H9 (cell line): ENCODE measurements around the gene OR2A12. TPM values are rescaled to one million over a fixed set of nuclear protein-coding genes. Genes with fewer than 3 reads are reported as not detected.

Experiments used
- DNase-seq: peaks from one replicate; pipeline ENCODE4 v3.0.0-alpha.2; 2017
- H2AFZ ChIP-seq: one replicate; pipeline ENCODE4 v1.6.1; 2013; ENCODE audit warnings: mild to moderate bottlenecking, low read length, control low read depth, moderate library complexity
- H2AK5ac ChIP-seq: 2 replicates; pipeline ENCODE4 v1.6.1; 2013; ENCODE audit warnings: low read length, control low read depth, mixed read lengths; ENCODE audit not compliant: insufficient read length
- H2BK120ac ChIP-seq: one replicate; pipeline ENCODE4 v1.6.1; 2013; ENCODE audit warnings: low read depth, mild to moderate bottlenecking, low read length, control low read depth, inconsistent platforms; ENCODE audit not compliant: poor library complexity, severe bottlenecking
- H2BK12ac ChIP-seq: 2 replicates; pipeline ENCODE4 v1.6.1; 2013; ENCODE audit warnings: low read length, control low read depth, mixed read lengths, low read depth; ENCODE audit not compliant: insufficient read length
- H2BK15ac ChIP-seq: 2 replicates; pipeline ENCODE4 v1.6.1; 2013; ENCODE audit warnings: low read depth, low read length, control low read depth
- H2BK20ac ChIP-seq: one replicate; pipeline ENCODE4 v1.6.1; 2013; ENCODE audit warnings: low read depth, mild to moderate bottlenecking, low read length, control low read depth, inconsistent platforms; ENCODE audit not compliant: poor library complexity, severe bottlenecking
- H2BK5ac ChIP-seq: 2 replicates; pipeline ENCODE4 v1.6.1; 2013; ENCODE audit warnings: low read length, control low read depth, mixed read lengths; ENCODE audit not compliant: insufficient read length
- H3K14ac ChIP-seq: 2 replicates; pipeline ENCODE4 v1.6.1; 2013; ENCODE audit warnings: low read length, control low read depth; ENCODE audit not compliant: insufficient read depth
- H3K18ac ChIP-seq: 2 replicates; pipeline ENCODE4 v1.6.1; 2013; ENCODE audit warnings: low read depth, mild to moderate bottlenecking, mixed read lengths, low read length, control low read depth; ENCODE audit not compliant: insufficient read length
- H3K23ac ChIP-seq: 2 replicates; pipeline ENCODE4 v1.6.1; 2013; ENCODE audit warnings: low read length, control low read depth, mixed read lengths, low read depth; ENCODE audit not compliant: insufficient read length
- H3K23me2 ChIP-seq: 2 replicates; pipeline ENCODE4 v1.6.1; 2013; ENCODE audit warnings: low read depth, mild to moderate bottlenecking, mixed read lengths, low read length, control low read depth; ENCODE audit not compliant: insufficient read length, poor library complexity, severe bottlenecking
- H3K27ac ChIP-seq: 2 replicates; pipeline ENCODE4 v1.5.1; 2013; ENCODE audit warnings: low read length, control low read depth, mixed read lengths, low read depth; ENCODE audit not compliant: insufficient read length
- H3K27me3 ChIP-seq: 2 replicates; pipeline ENCODE4 v1.6.1; 2013; ENCODE audit warnings: low read length, control low read depth, inconsistent platforms; ENCODE audit not compliant: insufficient read depth
- H3K4ac ChIP-seq: 2 replicates; pipeline ENCODE4 v1.6.1; 2013; ENCODE audit warnings: low read depth, mild to moderate bottlenecking, control low read depth, inconsistent platforms, low read length, moderate library complexity
- H3K4me1 ChIP-seq: 2 replicates; pipeline ENCODE4 v1.6.1; 2013; ENCODE audit warnings: low read length, control low read depth, inconsistent platforms; ENCODE audit not compliant: insufficient read depth
- H3K4me2 ChIP-seq: 2 replicates; pipeline ENCODE4 v1.6.1; 2013; ENCODE audit warnings: low read length, control low read depth, mixed read lengths; ENCODE audit not compliant: insufficient read length, insufficient read depth
- H3K56ac ChIP-seq: 2 replicates; pipeline ENCODE4 v1.6.1; 2013; ENCODE audit warnings: low read depth, mild to moderate bottlenecking, mixed read lengths, low read length, control low read depth; ENCODE audit not compliant: insufficient read length
- H3K79me1 ChIP-seq: 2 replicates; pipeline ENCODE4 v1.6.1; 2013; ENCODE audit warnings: low read depth, mild to moderate bottlenecking, moderate library complexity, low read length, control low read depth, inconsistent platforms; ENCODE audit not compliant: insufficient read depth, poor library complexity, severe bottlenecking
- H3K79me2 ChIP-seq: 2 replicates; pipeline ENCODE4 v1.6.1; 2013; ENCODE audit warnings: low read length, control low read depth, inconsistent platforms; ENCODE audit not compliant: insufficient read depth
- H3K9ac ChIP-seq: 2 replicates; pipeline ENCODE4 v1.6.1; 2013; ENCODE audit warnings: low read length, control low read depth, mixed read lengths; ENCODE audit not compliant: insufficient read length; ENCODE audit errors: extremely low read depth
- H3K9me3 ChIP-seq: one replicate; pipeline ENCODE4 v1.6.1; 2013; ENCODE audit warnings: low read depth, low read length, inconsistent platforms; ENCODE audit not compliant: control insufficient read depth
- H3T11ph ChIP-seq: one replicate; pipeline ENCODE4 v1.6.1; 2013; ENCODE audit warnings: mild to moderate bottlenecking, low read length, control low read depth, inconsistent platforms
- H4K20me1 ChIP-seq: one replicate; pipeline ENCODE4 v1.6.1; 2013; ENCODE audit not compliant: control insufficient read depth, insufficient read length, insufficient read depth
- H4K5ac ChIP-seq: 2 replicates; pipeline ENCODE4 v1.6.1; 2013; ENCODE audit warnings: low read depth, mild to moderate bottlenecking, mixed read lengths, low read length, control low read depth; ENCODE audit not compliant: insufficient read length
- H4K8ac ChIP-seq: replicated peaks from 2 replicates; pipeline ENCODE4 v1.6.1; 2013; ENCODE audit warnings: low read length, control low read depth, mixed read lengths, low read depth; ENCODE audit not compliant: insufficient read length
- H4K91ac ChIP-seq: 2 replicates; pipeline ENCODE4 v1.6.1; 2013; ENCODE audit warnings: low read depth, mild to moderate bottlenecking, moderate library complexity, mixed read lengths, low read length, control low read depth; ENCODE audit not compliant: insufficient read length
- H3K27ac Mint-ChIP-seq, 3 experiments: 2 replicates in 2 of 3; 3 replicates in 1 of 3; pipeline ENCODE4 v1.8.0; 2020 to 2021; ENCODE audit warnings: mixed read lengths in 3 of 3, mild to moderate bottlenecking in 1 of 3, moderate library complexity in 1 of 3
- H3K27me3 Mint-ChIP-seq: 2 replicates; pipeline ENCODE4 v1.8.0; 2021; ENCODE audit warnings: low read depth, mild to moderate bottlenecking, moderate library complexity, mixed read lengths
- H3K36me3 Mint-ChIP-seq, 3 experiments: 2 replicates in 2 of 3; 3 replicates in 1 of 3; pipeline ENCODE4 v1.8.0; 2020 to 2021; ENCODE audit warnings: low read depth in 3 of 3, mixed read lengths in 3 of 3; ENCODE audit not compliant: insufficient read depth in 1 of 3
- H3K4me1 Mint-ChIP-seq, 2 experiments: 2 replicates each; pipeline ENCODE4 v1.8.0; 2020; ENCODE audit warnings: mixed read lengths in 2 of 2
- H3K4me3 Mint-ChIP-seq, 2 experiments: 2 replicates in 1 of 2; 3 replicates in 1 of 2; pipeline ENCODE4 v1.8.0; 2020 to 2021; ENCODE audit warnings: mild to moderate bottlenecking in 2 of 2, mixed read lengths in 2 of 2, moderate library complexity in 1 of 2
- H3K9me3 Mint-ChIP-seq, 2 experiments: 2 replicates in 1 of 2; 3 replicates in 1 of 2; pipeline ENCODE4 v1.8.0; 2020; ENCODE audit warnings: mild to moderate bottlenecking in 2 of 2, mixed read lengths in 2 of 2, moderate library complexity in 1 of 2
- CTCF ChIP-seq: fragments of 200-600 bp; sonication (generic); conservative IDR thresholded peaks from 3 replicates; pipeline ENCODE4 v1.8.0; 2021; ENCODE audit warnings: antibody characterized with exemption, mild to moderate bottlenecking
- WGBS: extraction: QIAGEN DNeasy Blood & Tissue Kit; methylation state at CpG from one replicate; pipeline ENCODE4 v1.1.7; 2013; ENCODE audit warnings: missing lambda C conversion rate, low lambda C conversion rate, mixed read lengths; ENCODE audit not compliant: insufficient read length; ENCODE audit errors: extremely low coverage; 5-methylcytosine and 5-hydroxymethylcytosine counted together
- total RNA-seq: library from RNA; stranded (reverse); gene quantifications from 2 replicates; pipeline ENCODE4 v1.2.1, GENCODE V29; 2021

OR2A12 gene
- total RNA-seq, 1 experiment from 2014 or later, result not detected

- Histone ChIP-seq H3K56ac (no peak overlapping the region), H2BK120ac (no peak overlapping the region), H3K14ac (no peak overlapping the region), H3K4me2 (no peak overlapping the region), H3K23me2 (no peaks in the 10 kb centered on the region), H3K79me1 (no peaks in the 10 kb centered on the region), H3K9me3 (no peaks in the 10 kb centered on the region), H3T11ph (no peak overlapping the region), H3K79me2 (no peaks in the 10 kb centered on the region), H4K91ac (no peak overlapping the region), H3K27me3 (no peaks in the 10 kb centered on the region), H3K27ac (no peak overlapping the region), H3K4ac (no peak overlapping the region), H4K5ac (no peak overlapping the region), H2BK20ac (no peak overlapping the region), H2AK5ac (no peak overlapping the region), H2AFZ (no peak overlapping the region), H3K9ac (no peak overlapping the region), H2BK5ac (no peak overlapping the region), H3K18ac (no peak overlapping the region), H4K20me1 (no peaks in the 10 kb centered on the region), H3K23ac (no peak overlapping the region), H2BK15ac (no peak overlapping the region), H4K8ac (no peak overlapping the region), H2BK12ac (no peak overlapping the region), H3K4me1 (no peaks in the 10 kb centered on the region)
- Mint-ChIP-seq H3K4me1 (no peaks in the 10 kb centered on the region), H3K27ac (no peak overlapping the region), H3K27me3 (peaks cover 2% of the 10 kb centered on the region; the same call in 1 of the 2 replicates), H3K4me3 (no peak overlapping the region), H3K36me3 (no peaks in the 10 kb centered on the region), H3K9me3 (no peaks in the 10 kb centered on the region)
- no peak for TF ChIP-seq CTCF
- no CpG with 5 or more reads among the region's 1 CpG for WGBS
- DNase-seq, result no peak
Measured at GRCh38 chr7:144113651-144114050, 27.6 kb downstream of the OR2A12 start.
